Small intestine (tissue), 7 donors: ENCODE measurements around the gene SCGB1D2. TPM values are rescaled to one million over a fixed set of nuclear protein-coding genes. Genes with fewer than 3 reads are reported as not detected.
"Not testable (repeated sequence)": the region's sequence is repeated elsewhere in the genome, so short reads cannot be mapped to it uniquely, and the experiment has no call there.

Experiments
- DNase-seq, 2 donors: peaks; one replicate each; pipeline versions ENCODE4 v3.0.0 to v3.0.0-alpha.2; 2013
- FAIRE-seq: peaks from 2 replicates; lab custom pipeline; 2012; peaks lifted over from hg19 to GRCh38; lab: Jason Lieb, UNC
- H3K27ac ChIP-seq, 3 donors: one replicate each; pipeline ENCODE4 v1.5.1; 2013; ENCODE audit warnings: low read length in 2 of 3, mild to moderate bottlenecking in 2 of 3, control low read depth in 1 of 3, inconsistent platforms in 1 of 3, low read depth in 1 of 3, moderate library complexity in 1 of 3
- H3K27me3 ChIP-seq, 3 donors: one replicate each; pipeline ENCODE4 v1.6.1; 2013; ENCODE audit warnings: low read length in 3 of 3, inconsistent platforms in 1 of 3; ENCODE audit not compliant: control insufficient read depth in 3 of 3, insufficient read depth in 3 of 3
- H3K36me3 ChIP-seq, 3 donors: one replicate each; pipeline ENCODE4 v1.6.1; 2013; ENCODE audit warnings: low read length in 3 of 3, inconsistent platforms in 1 of 3, low read depth in 1 of 3, mild to moderate bottlenecking in 1 of 3, moderate library complexity in 1 of 3; ENCODE audit not compliant: control insufficient read depth in 3 of 3, insufficient read depth in 2 of 3
- H3K4me1 ChIP-seq, 3 donors: one replicate each; pipeline ENCODE4 v1.6.1; 2013; ENCODE audit warnings: low read length in 2 of 3, inconsistent platforms in 1 of 3, low read depth in 1 of 3, mild to moderate bottlenecking in 1 of 3, moderate library complexity in 1 of 3; ENCODE audit not compliant: control insufficient read depth in 3 of 3, insufficient read depth in 2 of 3
- H3K4me3 ChIP-seq, 3 donors: one replicate each; pipeline ENCODE4 v1.5.1; 2013; ENCODE audit warnings: low read length in 3 of 3, control low read depth in 1 of 3, inconsistent platforms in 1 of 3, low read depth in 1 of 3, mild to moderate bottlenecking in 1 of 3, moderate library complexity in 1 of 3
- H3K9me3 ChIP-seq, 2 donors: one replicate each; pipeline ENCODE4 v1.6.1; 2013; ENCODE audit warnings: low read depth in 1 of 2, low read length in 1 of 2; ENCODE audit not compliant: control insufficient read depth in 2 of 2, insufficient read depth in 1 of 2
- WGBS, 3 donors: extraction: QIAGEN DNeasy Blood & Tissue Kit; methylation state at CpG; one replicate each; pipeline ENCODE4 v1.1.7; 2013; 5-methylcytosine and 5-hydroxymethylcytosine counted together
- polyA plus RNA-seq, 4 donors: library from polyadenylated mRNA; stranded (reverse) in 3 of 4; unstranded in 1 of 4; fragments of 200-250 nt in 3 of 4; fragments of 120-200 nt in 1 of 4; gene quantifications; one replicate each; pipeline versions ENCODE4 v1.2.1 to v1.2.3, GENCODE V29; 2013
- donor health status: healthy with polysubstance abuse.
- donor health status: control.
- donor health status: control.
- donor health status: Bipolar disorder and iron deficiency.
- donor health status: healthy.

Gene SCGB1D2
- polyA plus RNA-seq, 4 donors = 4.0 TPM; not detected in 3

- H3K36me3 ChIP-seq = no peaks in the 10 kb centered on the region
- no peak for DNase-seq
- FAIRE-seq = no peak
- no peak overlapping the region for H3K4me3 ChIP-seq
- H3K4me1 ChIP-seq = no peaks in the 10 kb centered on the region
- H3K27me3 ChIP-seq = peaks cover 0 to 5% (median 0%) of the 10 kb centered on the region in 3 donors
- no peaks in the 10 kb centered on the region for H3K9me3 ChIP-seq
- H3K27ac ChIP-seq = no peak overlapping the region
- 85 to 91% (median 87%) methylated on average over 7 of the region's 7 CpGs for WGBS, 3 donors
Measured at GRCh38 chr11:62205441-62205840, 36.6 kb upstream of the SCGB1D2 start.

GRCh38 chr11:62206276-62207066 is 35.6 kb upstream of the SCGB1D2 start:
- 88 to 91% (median 91%) methylated on average over 12 of the region's 12 CpGs for WGBS, 3 donors
- H3K4me1 ChIP-seq, DNase-seq, H3K27ac ChIP-seq, H3K4me3 ChIP-seq, FAIRE-seq, H3K9me3 ChIP-seq, H3K36me3 ChIP-seq, H3K27me3 ChIP-seq: not testable (repeated sequence)

GRCh38 chr11:62208785-62209144 is 33.3 kb upstream of the SCGB1D2 start:
- FAIRE-seq (no peak), DNase-seq (no peak)
- H3K4me1 ChIP-seq = no peaks in the 10 kb centered on the region
- no peak overlapping the region for H3K27ac ChIP-seq
- no peaks in the 10 kb centered on the region for H3K9me3 ChIP-seq
- H3K27me3 ChIP-seq = peaks cover 0 to 3% (median 0%) of the 10 kb centered on the region in 3 donors
- no peak overlapping the region for H3K4me3 ChIP-seq
- H3K36me3 ChIP-seq = no peaks in the 10 kb centered on the region
- WGBS, 3 donors = 60 to 76% (median 72%) methylated on average over 4 of the region's 4 CpGs

- Histone ChIP-seq H3K36me3 (no peaks in the 10 kb centered on the region), H3K27ac (no peak overlapping the region), H3K4me3 (no peak overlapping the region), H3K4me1 (no peaks in the 10 kb centered on the region), H3K27me3 (peaks cover 0 to 7% (median 5%) of the 10 kb centered on the region in 3 donors), H3K9me3 (peaks cover 0 to 3% of the 10 kb centered on the region in 2 donors)
- WGBS, 3 donors = 35 to 41% (median 40%) methylated on average over 5 of the region's 5 CpGs
- peak; percentile 8 to 14 for DNase-seq
- no peak for FAIRE-seq
Measured at GRCh38 chr11:62217191-62217748, 24.8 kb upstream of the SCGB1D2 start.

GRCh38 chr11:62221498-62221897 is 20.5 kb upstream of the SCGB1D2 start:
- no peak overlapping the region for H3K4me3 ChIP-seq
- H3K27ac ChIP-seq = no peak overlapping the region
- peaks cover 0 to 5% (median 0%) of the 10 kb centered on the region in 3 donors for H3K27me3 ChIP-seq
- WGBS, 3 donors = 83 to 94% (median 92%) methylated on average over 3 of the region's 3 CpGs
- no peaks in the 10 kb centered on the region for H3K4me1 ChIP-seq
- no peak for DNase-seq
- no peaks in the 10 kb centered on the region for H3K36me3 ChIP-seq
- FAIRE-seq = peak; percentile 53
- H3K9me3 ChIP-seq = peaks cover 0 to 16% of the 10 kb centered on the region in 2 donors

GRCh38 chr11:62223095-62223494 is 18.9 kb upstream of the SCGB1D2 start:
- Histone ChIP-seq H3K9me3 (peaks cover 0 to 16% of the 10 kb centered on the region in 2 donors), H3K4me1 (no peaks in the 10 kb centered on the region), H3K27me3 (peaks cover 0 to 5% (median 0%) of the 10 kb centered on the region in 3 donors), H3K4me3 (no peak overlapping the region), H3K27ac (no peak overlapping the region), H3K36me3 (no peaks in the 10 kb centered on the region)
- FAIRE-seq = no peak
- DNase-seq = no peak

- Histone ChIP-seq H3K4me1 (no peaks in the 10 kb centered on the region), H3K36me3 (no peaks in the 10 kb centered on the region), H3K27me3 (peaks cover 0 to 2% (median 0%) of the 10 kb centered on the region in 3 donors), H3K9me3 (no peaks in the 10 kb centered on the region), H3K4me3 (no peak overlapping the region), H3K27ac (no peak overlapping the region)
- FAIRE-seq = no peak
- DNase-seq = no peak
Measured at GRCh38 chr11:62233730-62234129, 8.3 kb upstream of the SCGB1D2 start.

GRCh38 chr11:62236187-62236586 is 5.9 kb upstream of the SCGB1D2 start:
- DNase-seq (no peak), FAIRE-seq (no peak)
- Histone ChIP-seq H3K4me3 (no peak overlapping the region), H3K27me3 (peaks cover 0 to 3% (median 2%) of the 10 kb centered on the region in 3 donors), H3K4me1 (no peaks in the 10 kb centered on the region), H3K36me3 (no peaks in the 10 kb centered on the region), H3K9me3 (no peaks in the 10 kb centered on the region), H3K27ac (no peak overlapping the region)
- WGBS, 3 donors = 68 to 74% (median 71%) methylated on average over 2 of the region's 2 CpGs
